HG03196 (cell line): ENCODE data around the gene PCDHGC5.

ENCODE experiments used
- ATAC-seq: cut with Tn5 transposase; IDR thresholded peaks from one replicate; pipeline ENCODE4 v1.9.1; 2021; ENCODE audit not compliant: unreplicated experiment

PCDHGC5 gene

GRCh38 chr5:141512390-141512910 is 23.6 kb downstream of the PCDHGC5 start:
- no peak for ATAC-seq

- no peak for ATAC-seq
These were observed 24.2 kb downstream of the PCDHGC5 start for GRCh38 chr5:141512911-141513626.

- ATAC-seq = peak; percentile 24
These were observed 24.9 kb downstream of the PCDHGC5 start for GRCh38 chr5:141513627-141514329.

- peak; percentile 13 for ATAC-seq
These were observed 25.7 kb downstream of the PCDHGC5 start for GRCh38 chr5:141514330-141515133.

GRCh38 chr5:141515141-141515540 is 26.3 kb downstream of the PCDHGC5 start:
- no peak for ATAC-seq

GRCh38 chr5:141515946-141516671 is 27.2 kb downstream of the PCDHGC5 start:
- ATAC-seq = no peak

GRCh38 chr5:141516672-141517025 is 27.8 kb downstream of the PCDHGC5 start:
- ATAC-seq = no peak

GRCh38 chr5:141517312-141517711 is 28.4 kb downstream of the PCDHGC5 start:
- ATAC-seq = no peak

GRCh38 chr5:141517880-141518617 is 29.2 kb downstream of the PCDHGC5 start:
- ATAC-seq = no peak

- no peak for ATAC-seq
These were observed 29.7 kb downstream of the PCDHGC5 start for GRCh38 chr5:141518618-141519015.

GRCh38 chr5:141519605-141520565 is 31.0 kb downstream of the PCDHGC5 start:
- ATAC-seq = no peak

- no peak for ATAC-seq
These were observed 32.4 kb downstream of the PCDHGC5 start for GRCh38 chr5:141521244-141521781.

GRCh38 chr5:141522301-141522700 is 33.4 kb downstream of the PCDHGC5 start:
- ATAC-seq = no peak

- ATAC-seq = no peak
These were observed 35.1 kb downstream of the PCDHGC5 start for GRCh38 chr5:141523991-141524390.

- peak; percentile 90 for ATAC-seq
These were observed 36.0 kb downstream of the PCDHGC5 start for GRCh38 chr5:141524604-141525597.

GRCh38 chr5:141525653-141526052 is 36.8 kb downstream of the PCDHGC5 start:
- ATAC-seq = no peak

GRCh38 chr5:141527426-141527825 is 38.5 kb downstream of the PCDHGC5 start:
- no peak for ATAC-seq
